ENCODE results near the gene FKRP. TPM values are rescaled to one million over a fixed set of nuclear protein-coding genes. Genes with fewer than 3 reads are reported as not detected.

Gene FKRP
- total and polyA plus RNA-seq, 2 of the 13 experiments (the other 11 are each of a cell fraction or from before 2014, with no cell fraction given), result 7.3 to 9.8 TPM

GRCh38 chr19:46722004-46722380 lies 23.9 kb upstream of the FKRP start:
- no peak overlapping the region for H3K4me3 ChIP-seq (replicated peaks in 1 of 3; ENCODE audit: insufficient read depth in 1 of 3, low read depth in 2 of 3, low read length in 3 of 3)
- FAIRE-seq, result no peak
- no peak overlapping the region for H3K4me2 ChIP-seq (ENCODE audit: low read depth, low read length)
- in situ Hi-C loops (cut with HindIII; ENCODE audit: extremely low pct_ligation_motif_present, low pct_unique_long_range_greater_than_20kb), result no loop called here
- H3K27ac ChIP-seq (ENCODE audit: extremely low read length, insufficient read depth, low read length), result peak overlapping the region; percentile 22
- ChIA-PET POLR2A (no interaction called here), CTCF (ENCODE audit: low intra/inter-chr PET ratio, low total read pairs) (interaction anchor here (0.7 kb wide), 1 partner anchor 18 kb away, joined by 4 read pairs; no protein-coding TSS in a partner anchor)
- H4K20me1 ChIP-seq (ENCODE audit: insufficient read depth, low read length), result no peaks in the 10 kb centered on the region
- H2AFZ ChIP-seq (ENCODE audit: low read length), result no peak overlapping the region
- H3K9ac ChIP-seq (ENCODE audit: insufficient read depth, low read depth, low read length), result no peak overlapping the region
- no TSS peak for BruUV-seq (replicated peaks)
- WGBS (ENCODE audit: low lambda C conversion rate), result 95% methylated on average over 10 of the region's 17 CpGs
- intact Hi-C loops (cut with micrococcal nuclease; ENCODE audit: unreplicated experiment), result no loop called here
- H3K36me3 ChIP-seq (replicated peaks in 1 of 2; ENCODE audit: control insufficient read depth in 1 of 2, insufficient read depth in 2 of 2, low read length in 2 of 2), result peaks cover 33 to 54% of the 10 kb centered on the region in 2 experiments
- H3K79me2 ChIP-seq (ENCODE audit: insufficient read depth, low read length), result no peaks in the 10 kb centered on the region
- H3K9me3 ChIP-seq (ENCODE audit: low read length), result no peaks in the 10 kb centered on the region
- ATAC-seq, result no peak
- TF ChIP-seq HOXA3 (CRISPR knock-in tag; IDR thresholded peaks at IDR 0.05) (0 out of 2 replicates have a peak, but pooled peaks have one; percentile 21), ZBTB49 (CRISPR knock-in tag; IDR thresholded peaks at IDR 0.05; ENCODE audit: borderline replicate concordance) (no peak), ZNF687 (CRISPR knock-in tag; IDR thresholded peaks at IDR 0.05) (peak; percentile 30; the same call in 1 of the 2 replicates), ZSCAN9 (CRISPR knock-in tag; IDR thresholded peaks at IDR 0.05; ENCODE audit: borderline replicate concordance) (no peak), ZBTB4 (CRISPR knock-in tag; IDR thresholded peaks at IDR 0.05; ENCODE audit: borderline replicate concordance) (no peak), GMEB1 (CRISPR knock-in tag; IDR thresholded peaks at IDR 0.05; ENCODE audit: borderline replicate concordance) (no peak), ZFY (CRISPR knock-in tag; IDR thresholded peaks at IDR 0.05) (peak; percentile 7; the same call in 1 of the 2 replicates), MTA1 (CRISPR knock-in tag; IDR thresholded peaks at IDR 0.05; ENCODE audit: borderline replicate concordance) (peak; percentile 12; the same call in 1 of the 2 replicates), ZNF792 (CRISPR knock-in tag; IDR thresholded peaks at IDR 0.05) (no peak), ZNF570 (CRISPR knock-in tag; IDR thresholded peaks at IDR 0.05; ENCODE audit: borderline replicate concordance) (no peak)
- peaks cover 19% of the 10 kb centered on the region for H3K4me1 ChIP-seq (ENCODE audit: insufficient read depth, low read length)
- no peaks in the 10 kb centered on the region for H3K27me3 ChIP-seq (ENCODE audit: control insufficient read depth in 1 of 2, insufficient read depth in 2 of 2, low read length in 2 of 2)
- no peak for DNase-seq (ENCODE audit: low spot score)
